ENCODE measurements around the gene NKG7.

NKG7 gene

DNA sequence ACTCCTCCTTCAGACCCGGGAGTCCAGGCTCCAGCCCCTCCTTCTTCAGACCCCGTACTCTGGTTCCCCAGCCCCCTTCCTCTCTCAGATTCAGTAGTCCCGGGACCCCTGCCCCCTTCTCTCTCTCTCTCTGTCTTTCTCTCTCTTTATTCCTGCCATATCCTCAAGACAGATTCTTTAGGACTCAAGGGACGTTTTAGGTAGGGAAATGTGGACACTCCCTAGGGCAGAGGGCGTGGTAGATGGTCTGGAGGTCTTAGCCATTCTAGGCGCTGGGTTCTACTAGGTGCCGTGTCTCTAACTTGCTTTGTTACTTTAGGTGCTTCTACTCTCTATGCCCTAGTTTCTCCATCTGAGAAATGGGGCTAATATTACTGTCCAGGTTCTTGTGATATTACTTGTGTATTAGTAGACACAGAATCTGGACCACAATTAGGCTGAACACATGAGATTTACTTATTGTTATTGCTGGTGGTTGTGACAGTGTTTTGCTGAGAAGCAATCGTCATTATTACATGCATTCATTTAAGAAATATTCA is 18.7 kb upstream of the NKG7 start:
- DNase-seq (ENCODE audit: low spot score), result no peak

DNA sequence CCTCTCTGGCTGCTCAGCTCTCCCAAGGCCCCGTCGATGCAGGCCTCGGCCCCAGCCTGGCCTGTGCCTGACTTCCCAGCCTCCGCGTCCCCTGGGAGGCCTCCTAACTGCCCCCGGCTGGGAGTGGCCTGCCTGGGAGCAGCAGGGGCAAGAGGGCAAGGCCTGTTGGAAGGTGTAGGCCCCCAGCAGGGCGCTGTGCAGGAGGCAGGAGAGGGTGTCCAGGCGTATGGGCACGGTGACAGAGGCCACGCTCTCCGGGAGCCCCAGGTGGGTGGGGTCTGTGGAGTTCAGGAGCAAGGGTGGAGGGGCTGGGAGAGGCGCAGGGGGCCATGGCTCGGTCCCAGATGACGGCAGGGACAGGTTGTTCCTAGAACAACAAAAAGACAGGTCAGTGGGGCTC is 16.7 kb upstream of the NKG7 start:
- no peak for DNase-seq (ENCODE audit: low spot score)

DNA sequence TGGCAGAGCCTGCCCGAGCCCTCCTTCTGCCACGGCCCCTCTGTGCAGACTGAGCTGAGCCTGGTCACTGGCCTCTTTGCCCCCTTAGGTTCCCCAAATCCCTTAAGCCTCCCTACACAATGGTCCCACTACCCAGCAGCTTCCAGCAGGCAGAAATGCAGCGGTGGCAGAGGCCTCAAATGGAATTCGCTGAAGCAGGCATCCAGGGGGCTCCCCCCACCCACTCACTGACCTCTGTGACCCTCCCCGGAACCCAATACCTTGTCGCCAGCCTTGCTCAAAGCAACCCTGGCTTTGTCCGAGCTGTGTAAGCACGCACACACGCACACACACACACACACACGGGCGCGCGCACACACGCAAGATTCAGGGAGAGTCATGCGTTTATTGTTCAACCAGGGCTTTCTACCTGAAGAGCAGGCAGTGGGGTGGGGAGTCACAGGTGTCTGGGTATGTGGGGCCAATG is 15.5 kb upstream of the NKG7 start, which contains the start of gene LIM2:
TSS of gene LIM2 (minus strand) at position 51 of the 466 bp plus-strand sequence. CDS start 531 bp downstream, outside the sequence.
- no peak for DNase-seq (ENCODE audit: low spot score)

DNA sequence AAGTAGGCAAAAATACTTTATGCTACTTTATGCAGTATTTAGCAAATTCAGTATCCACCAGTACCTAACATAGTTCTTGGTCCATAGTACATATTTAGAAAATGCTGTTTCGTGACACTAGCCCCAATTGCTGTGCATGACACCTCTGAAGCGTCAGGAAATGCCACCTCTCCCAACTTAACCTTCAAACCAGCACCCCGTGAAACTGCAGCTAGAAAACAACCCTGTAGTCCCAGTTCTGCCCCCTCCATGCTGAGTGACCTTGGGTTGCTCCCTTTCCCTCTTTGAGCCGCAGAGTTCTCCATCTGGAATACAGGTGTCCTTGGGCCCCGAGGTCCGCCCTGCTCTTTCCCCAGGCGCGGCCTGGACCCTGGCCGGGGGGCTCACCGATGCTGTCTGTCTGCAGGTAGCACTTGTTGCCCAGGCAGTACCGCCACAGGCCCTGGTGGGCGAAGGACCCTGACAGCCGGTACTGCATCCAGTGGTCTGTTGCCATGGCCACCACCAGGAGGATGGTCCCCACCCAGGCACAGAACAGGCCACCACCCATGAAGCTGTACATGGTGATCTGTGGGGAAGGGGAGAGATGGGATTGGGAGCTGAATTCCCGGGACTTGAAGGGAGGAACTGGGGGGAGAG is 14.5 kb upstream of the NKG7 start:
- DNase-seq (ENCODE audit: low spot score), result no peak

DNA sequence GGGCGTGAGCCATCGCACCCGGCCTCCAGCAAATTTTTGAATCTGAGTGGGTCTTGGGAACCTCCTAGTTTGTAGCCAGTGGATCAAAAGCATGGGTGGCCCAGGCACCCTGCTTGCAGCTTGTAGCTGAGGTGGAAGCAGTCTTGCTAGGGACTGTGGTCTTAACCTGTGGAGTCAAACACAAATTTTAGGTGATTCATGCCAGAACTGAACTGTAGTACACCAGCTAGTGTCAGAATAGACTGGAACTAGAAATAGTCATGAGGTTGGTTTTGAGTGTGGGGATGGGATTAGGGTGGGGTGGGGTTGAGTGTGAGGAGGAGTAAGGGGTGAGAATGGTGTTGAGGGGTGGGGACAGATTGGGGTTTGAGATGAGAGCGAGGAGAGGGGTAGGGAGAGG is 9.6 kb upstream of the NKG7 start:
- DNase-seq (ENCODE audit: low spot score), result no peak

DNA sequence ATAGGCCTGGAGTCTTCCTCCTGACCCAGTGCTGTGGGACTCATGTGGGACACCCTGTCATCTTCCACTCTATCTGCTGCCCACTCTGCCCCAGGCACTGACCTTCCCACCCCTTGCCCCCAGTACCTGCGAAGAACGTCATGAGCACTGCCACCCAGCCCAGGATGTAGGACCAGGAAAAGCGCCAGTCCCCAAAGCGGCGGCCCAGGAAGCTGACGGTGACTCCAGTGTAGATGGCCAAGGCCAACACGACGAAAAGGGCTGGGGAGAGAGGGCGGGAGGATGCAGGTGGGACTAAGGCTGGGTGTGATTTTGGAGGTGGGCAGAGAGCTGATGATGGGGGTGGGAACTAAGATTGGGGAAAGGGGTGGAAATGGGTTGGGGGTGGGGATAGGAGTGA is 7.9 kb upstream of the NKG7 start:
- no peak for DNase-seq (ENCODE audit: low spot score)

DNA sequence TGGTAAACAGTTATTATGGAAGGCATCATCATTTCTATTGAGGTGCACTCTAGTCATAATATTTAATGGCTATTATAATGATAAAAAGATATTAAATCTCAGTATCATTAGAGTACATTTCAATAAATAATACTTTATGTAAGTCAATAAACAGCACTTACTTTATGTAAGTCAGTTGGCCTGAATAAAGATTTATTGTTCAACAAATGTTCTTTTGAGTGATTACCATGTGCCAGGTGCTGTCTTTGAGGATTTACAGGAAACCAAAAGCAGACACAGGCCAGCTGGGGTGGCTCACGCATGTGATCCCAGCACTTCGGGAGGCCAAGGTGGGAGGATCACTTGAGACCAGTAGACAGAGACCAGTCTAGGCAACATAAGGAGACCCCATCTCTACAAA is 5.0 kb upstream of the NKG7 start:
- DNase-seq (ENCODE audit: low spot score), result no peak

DNA sequence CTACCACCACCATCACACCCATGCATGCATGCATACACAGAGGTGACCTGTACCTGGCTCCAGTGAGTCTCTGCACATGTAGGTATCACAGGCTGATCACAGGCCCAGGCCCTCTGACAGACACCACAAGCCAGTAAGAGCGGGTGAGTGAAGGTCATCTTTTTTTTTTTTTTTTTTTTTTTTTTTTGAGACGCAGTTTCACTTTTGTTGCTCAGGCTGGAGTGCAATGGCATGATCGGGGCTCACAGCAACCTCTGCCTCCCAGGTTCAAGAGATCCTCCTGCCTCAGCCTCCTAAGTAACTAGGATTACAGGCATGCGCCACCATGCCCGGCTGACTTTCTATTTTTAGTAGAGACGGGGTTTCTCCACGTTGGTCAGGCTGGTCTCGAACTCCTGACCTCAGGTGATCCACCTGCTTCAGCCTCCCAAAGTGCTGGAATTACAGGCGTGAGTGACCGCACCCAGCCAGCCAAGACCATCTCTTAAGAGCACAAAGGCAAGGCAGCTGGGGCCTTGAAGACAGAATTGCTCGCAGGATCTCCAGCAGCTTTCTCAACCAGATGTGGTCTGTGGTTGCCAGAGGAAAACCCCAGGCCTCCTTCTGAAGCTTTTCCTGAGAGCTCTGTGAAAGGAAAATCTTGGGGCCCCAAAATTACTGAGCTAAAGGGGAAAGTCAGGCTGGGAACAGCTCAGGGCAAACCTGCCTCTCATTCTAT is 3.2 kb upstream of the NKG7 start:
- DNase-seq (ENCODE audit: low spot score), result peak; percentile 35

DNA sequence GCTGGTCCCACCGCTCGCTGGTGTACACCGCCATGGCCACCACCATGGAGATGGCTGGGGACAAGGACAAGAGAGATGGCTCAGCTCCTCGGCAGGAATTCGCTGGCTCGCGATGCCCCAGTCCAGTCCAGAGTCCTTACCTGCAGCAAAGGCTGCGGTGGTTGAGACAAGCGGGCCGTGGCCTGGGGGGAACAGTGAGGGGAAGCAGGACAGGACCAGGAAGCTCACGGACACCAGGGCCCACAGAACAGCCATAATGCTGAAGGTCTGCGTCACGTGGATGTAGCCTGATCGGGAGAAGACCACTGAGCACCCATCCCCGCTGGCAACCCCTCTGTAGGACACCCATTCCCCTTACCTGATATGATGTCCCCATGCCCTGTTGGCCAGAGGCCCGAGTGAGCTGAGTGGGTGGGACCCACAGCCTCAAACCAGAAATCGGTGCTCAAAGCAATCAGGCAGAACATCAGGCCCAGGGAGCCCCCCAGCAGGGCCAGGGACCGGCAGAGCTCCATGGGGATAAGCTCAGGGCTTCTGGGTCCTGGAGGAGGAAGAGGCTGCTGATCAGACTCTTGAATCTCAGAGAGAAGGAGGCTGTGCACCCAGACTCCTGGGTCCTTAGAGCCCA is 319 bp downstream of the NKG7 start:
- no peak for DNase-seq (ENCODE audit: low spot score)

DNA sequence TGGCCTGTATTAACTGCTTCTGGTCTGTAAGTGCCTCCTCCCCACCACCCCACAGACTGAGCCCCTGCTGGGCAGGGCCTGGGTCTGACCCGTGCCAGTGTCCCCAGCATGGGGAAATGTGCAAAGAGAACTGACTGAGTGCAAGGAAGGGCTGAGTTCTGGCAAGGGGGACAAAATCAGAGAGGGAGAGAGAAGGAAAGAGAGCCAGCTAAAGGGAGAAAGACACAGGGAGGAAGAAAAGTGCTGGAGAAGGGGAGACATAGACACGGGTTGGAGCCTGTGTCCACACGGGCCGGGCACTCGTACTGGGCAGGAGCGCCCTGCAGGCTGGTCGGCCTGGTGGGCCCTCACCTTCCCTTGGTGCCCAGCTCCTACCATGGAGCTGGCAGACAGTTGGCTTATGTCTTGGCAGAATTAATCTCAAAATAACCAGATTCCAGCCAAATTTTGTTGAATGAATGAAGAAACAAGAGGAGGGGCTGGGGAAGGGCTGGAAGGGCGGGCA is 1.2 kb downstream of the NKG7 start:
- DNase-seq (ENCODE audit: low spot score), result no peak

DNA sequence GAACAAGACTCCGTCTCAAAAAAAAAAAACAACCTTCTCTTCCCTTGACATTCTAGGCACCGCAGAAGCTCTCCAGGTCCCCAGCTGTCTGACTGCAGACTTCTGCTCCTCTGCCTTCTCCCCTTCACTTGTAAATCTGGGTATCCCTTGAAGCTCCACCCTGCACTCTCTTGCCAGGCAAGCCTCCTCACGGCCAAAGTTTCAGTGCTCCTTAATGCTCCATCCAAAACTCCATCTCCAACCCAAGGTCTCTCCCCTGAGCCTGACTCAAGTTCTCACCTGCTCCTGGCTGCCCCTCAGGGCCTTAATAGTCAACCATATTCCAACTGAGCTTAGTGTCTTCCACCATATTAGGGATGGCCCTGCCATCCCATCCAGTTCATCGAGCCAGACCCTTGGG is 2.2 kb downstream of the NKG7 start:
- no peak for DNase-seq (ENCODE audit: low spot score)

DNA sequence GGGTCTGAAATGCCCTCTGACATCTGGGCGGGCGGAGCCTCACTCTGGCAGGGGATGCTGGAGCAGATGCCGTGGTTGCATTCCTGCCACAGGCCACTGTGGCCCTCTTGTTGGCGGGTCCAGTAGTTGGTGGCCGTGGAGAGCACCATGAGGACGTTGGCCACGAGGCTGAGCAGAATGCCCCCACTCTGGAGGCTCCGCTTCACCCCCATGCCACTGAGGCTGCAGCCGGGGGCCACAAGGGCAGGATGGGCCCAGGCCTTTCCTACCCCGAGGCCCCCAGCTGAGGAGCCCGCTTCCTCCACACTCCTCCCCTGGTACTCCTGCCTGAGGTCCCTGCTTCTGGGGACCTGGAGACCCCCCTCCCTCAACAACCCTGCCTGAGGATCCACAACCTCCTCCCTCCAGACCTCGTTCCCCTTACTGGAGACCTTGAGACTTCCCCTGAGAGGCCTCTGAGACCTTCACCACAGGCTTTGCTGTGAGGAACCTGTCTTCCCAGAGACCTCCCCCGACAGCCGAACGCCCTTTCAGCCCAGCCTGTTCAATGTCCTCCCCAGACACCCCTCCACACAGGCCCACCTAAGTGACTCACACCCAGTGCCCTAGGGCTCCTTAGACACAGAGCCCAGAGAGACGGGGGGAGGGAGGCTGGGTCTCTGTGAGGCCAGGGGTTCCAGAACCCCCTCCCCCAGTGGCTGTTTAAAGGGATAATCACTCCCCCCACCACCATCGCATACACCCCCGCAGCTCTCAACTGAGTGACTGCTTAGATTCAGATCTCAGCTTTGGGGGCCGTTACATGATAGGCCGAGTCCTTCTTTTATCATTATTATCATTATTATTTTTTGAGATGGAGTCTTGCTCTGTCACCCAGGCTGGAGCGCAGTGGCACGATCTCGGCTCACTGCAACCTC is 3.8 kb downstream of the NKG7 start, which contains the start of gene CLDND2:
TSS of gene CLDND2 (minus strand) at position 638 of the 917 bp plus-strand sequence. CDS start at position 212, 426 bp downstream.
- DNase-seq (ENCODE audit: low spot score), result peak; percentile 45

DNA sequence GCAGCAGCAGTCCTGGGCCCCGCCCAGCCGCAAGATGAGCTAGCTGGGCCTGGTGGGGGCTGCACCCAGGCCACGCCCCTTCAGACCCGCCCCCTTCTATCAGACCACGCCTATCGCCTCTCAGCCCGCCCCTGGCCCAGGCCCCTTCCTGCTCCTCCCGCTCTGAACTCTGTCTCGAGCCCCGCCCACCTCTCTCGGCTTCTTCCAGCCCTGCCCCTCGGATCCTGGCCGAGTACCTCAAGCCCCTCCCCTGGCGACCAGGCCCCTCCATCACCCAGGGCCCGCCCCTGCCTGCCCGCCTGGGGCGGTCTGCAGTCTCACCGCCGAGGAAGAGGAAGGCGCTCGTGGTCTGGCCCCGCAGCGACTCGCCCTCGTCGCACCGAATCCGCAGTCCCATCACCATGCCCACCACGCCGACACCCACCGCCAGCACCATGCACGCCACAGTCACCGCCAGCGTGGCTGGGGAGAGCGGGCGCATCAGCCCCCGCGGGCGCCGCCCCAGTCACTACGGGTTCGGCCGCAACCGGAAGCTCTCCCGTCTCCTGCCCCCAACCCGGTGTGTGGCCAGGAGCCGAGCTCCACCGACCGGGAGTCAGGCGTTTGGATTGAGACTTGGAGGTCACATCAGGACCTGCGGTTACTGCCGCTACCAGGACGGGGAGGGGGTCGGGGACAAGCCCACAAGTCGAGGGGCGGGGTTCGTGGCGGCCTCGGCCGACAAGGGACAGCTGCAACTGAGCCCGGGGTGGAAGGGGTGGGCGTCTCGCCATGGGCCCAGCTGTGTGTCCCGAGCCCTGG is 4.7 kb downstream of the NKG7 start:
- peak; percentile 98 for DNase-seq (ENCODE audit: low spot score)

DNA sequence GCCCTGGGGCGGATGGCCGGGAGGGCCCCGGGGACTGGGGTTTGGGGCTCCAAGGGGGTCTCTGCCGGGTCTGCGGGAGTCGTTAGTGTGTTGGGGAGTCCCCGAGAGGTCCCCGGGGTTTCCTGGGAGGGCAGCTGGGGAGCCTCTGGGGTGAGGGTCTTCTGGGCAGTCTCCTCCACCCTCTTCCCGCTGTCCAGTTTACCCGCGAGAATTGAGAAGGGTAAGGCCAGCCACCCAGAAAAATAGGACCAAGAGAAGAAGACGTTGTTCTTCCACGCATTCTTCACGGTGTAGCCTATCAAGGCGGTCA is 5.2 kb downstream of the NKG7 start:
- no peak for DNase-seq (ENCODE audit: low spot score)

DNA sequence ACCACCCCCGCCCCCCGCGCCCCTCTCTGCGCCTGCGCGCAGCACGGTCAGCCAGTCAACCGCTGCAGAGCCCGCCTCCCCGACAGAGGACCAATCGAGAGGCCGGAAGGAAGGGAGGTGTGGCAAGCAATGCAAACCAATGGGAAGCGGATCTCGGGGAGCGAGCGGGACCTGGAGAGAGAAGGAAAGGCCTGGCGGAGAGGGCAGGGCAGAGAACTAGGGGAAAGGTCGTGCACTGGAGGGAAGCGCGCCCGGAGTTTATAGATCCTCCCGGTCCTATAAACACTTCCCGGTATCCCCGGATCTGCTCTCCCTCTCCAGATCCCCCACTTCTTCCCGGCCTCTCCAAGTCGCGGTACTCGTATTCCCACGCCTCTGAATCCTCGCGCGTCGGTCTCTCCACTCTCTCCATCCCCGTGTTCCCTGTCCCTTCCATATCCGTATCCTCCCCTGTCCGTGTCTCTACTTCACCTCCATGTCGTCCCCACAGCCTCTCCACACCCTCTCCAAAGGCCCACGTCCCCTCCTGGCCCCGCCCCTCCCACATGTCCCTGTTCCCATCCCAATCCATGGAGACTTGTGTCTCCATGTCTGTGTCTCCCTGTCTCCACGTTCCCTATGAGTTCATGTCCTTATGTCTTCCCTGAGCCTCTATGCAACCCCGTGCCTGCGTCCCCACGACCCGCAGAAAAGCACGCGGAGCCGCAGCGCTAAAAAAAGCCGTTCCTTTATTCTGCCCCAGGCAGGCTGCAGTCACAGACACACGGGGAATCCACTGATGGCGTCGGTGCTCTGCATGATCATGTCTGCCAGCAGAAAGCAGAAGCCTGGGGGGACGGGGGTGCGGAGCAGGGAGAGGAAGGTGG is 5.8 kb downstream of the NKG7 start:
- peak; percentile 94 for DNase-seq (ENCODE audit: low spot score)

DNA sequence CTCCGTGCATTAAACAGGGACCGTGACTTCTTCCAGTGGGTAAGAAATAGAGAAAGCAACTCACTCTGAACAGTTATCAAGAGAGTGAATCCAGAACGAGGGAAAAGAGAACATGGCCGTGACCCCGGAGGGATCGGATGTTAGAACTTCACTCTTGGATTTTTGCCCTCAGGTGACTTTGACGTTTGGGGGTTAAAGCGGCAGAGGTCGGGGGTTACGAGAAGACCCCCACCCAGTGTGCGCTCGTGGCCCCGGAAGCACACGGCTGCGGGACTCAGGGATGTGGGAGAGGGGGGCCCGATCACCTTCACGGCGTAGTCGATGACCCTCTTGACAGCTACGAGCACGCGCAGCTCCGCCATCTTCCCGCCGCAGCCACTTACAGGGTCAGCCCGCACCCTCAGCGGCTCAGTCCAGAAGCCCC is 6.5 kb downstream of the NKG7 start, which contains the start of gene ETFB:
TSS of gene ETFB (minus strand) at position 424 of the 424 bp plus-strand sequence. CDS start at position 362, 62 bp downstream.
- no peak for DNase-seq (ENCODE audit: low spot score)

DNA sequence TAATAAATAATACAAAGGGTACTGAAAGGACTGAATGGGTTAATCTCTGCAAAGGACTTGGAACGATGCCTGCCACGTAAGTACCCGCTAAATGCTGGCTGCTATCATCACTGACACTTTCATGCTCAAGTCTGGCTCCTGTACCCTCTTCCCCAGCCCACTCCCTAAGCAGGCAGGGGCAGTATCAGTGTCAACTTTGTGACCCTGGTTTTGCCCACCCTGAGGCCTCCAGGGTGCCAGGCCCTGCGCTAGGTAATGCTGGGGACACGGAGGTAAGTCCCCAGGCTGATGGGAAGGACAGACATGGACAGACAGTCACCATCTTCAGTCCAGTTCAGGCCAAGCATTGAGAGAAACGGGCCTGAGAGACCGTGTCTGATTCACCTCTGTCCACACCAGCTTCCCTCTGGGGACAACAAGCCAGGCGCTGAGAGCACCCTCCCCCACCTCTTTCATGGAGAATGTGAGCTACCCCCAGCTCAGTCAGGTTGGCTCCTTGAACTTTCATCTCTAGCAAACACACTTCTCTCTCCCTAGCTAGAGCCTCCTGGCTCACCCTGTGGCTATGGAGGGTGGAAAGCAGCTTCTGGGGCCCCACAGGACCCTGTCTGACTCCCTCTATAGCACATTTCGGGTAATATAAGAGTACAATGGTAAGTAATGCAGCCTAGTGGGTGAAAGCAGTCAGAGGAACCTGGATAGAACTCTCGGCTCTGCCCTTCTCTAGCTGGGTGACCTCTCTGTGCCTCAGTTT is 7.1 kb downstream of the NKG7 start:
- DNase-seq (ENCODE audit: low spot score), result peak; percentile 32

DNA sequence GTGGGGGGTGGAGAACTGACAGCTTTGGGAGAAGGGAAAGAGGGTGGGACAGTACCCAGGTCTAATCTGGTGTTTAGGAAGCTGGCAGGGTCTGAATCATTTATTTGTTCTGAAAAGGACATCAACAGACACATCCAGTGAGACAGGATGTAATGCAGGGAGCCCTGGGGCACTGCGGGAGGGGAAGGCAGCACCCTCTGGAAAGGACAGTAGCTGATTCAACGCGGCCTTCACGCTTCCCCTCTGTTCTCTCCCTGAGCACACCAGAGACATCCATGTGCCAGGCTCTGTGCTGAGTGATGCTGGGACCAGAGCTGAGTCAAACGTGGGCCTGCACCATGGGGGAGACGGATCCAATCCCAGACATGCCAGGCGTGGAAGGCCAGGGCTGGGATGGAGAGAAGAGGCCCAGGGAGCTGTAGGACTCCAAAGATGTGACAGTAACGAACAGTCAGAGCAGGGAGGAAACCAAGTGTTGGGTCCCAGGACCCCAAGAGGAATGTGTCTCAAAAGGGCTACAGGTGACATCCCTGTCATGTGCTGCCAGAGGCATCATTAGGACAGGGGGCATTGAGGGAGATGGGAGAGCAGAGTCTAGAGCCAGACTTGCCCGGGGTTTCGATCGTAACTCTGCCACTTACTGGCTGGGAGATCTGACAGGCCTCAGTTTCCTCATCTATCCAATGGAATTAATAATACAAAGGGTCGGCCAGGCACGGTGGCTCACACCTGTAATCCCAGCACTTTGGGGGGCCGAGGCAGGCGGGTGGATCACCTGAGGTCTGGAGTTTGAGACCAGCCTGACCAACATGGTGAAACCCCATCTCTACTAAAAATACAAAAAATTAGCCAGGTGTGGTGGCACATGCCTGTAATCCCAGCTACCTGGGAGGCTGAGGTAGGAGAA is 8.0 kb downstream of the NKG7 start:
- DNase-seq (ENCODE audit: low spot score), result no peak
